HCT116 (cell line): ENCODE data around the gene SRF. TPM values are rescaled to one million over a fixed set of nuclear protein-coding genes. Genes with fewer than 3 reads are reported as not detected.

ENCODE experiments used
- ATAC-seq: fragments of 200-7000 bp; cut with Tn5 transposase; 2 replicates; pipeline ENCODE4 v1.9.1; 2020; ENCODE audit warnings: mild to moderate bottlenecking, moderate library complexity
- BruUV-seq: library from RNA; stranded (reverse); fragments of 400-500 nt; replicated peaks from 2 replicates; lab custom pipeline; 2021; lab: Mats Ljungman, UMichigan
- CTCF ChIA-PET: fragments of 300-600 bp; sonication (Branson Sonifier 250); formaldehyde crosslinking; loops from one replicate; lab custom pipeline; 2021; ENCODE audit warnings: antibody characterized with exemption; lab: Charles Lee
- POLR2A ChIA-PET: fragments of 300-600, 350-600 bp; sonication (Branson Sonifier 250); formaldehyde crosslinking; loops from one replicate; lab custom pipeline; 2021; ENCODE audit warnings: antibody characterized with exemption; lab: Charles Lee
- RAD21 ChIA-PET, 2 experiments: fragments of 300-600 bp; sonication (Branson Sonifier 250); formaldehyde crosslinking; loops; one replicate each; lab custom pipeline; 2023; ENCODE audit warnings: low total read pairs in 2 of 2; ENCODE audit not compliant: uncharacterized antibody in 2 of 2, unreplicated experiment in 2 of 2, low non-redundant PET in 1 of 2; lab: Charles Lee
- DNase-seq: peaks from one replicate; pipeline ENCODE4 v3.0.0-alpha.2; 2010; ENCODE audit warnings: low read depth, low spot score
- H2AFZ ChIP-seq: fragments of 200-600 bp; shearing (Covaris generic), sonication (generic); 2 replicates; pipeline ENCODE4 v1.6.1; 2017; ENCODE audit warnings: low read depth, mixed run types, mixed read lengths, antibody characterized with exemption, low read length; ENCODE audit not compliant: poor library complexity, severe bottlenecking
- H3K27ac ChIP-seq: 2 replicates; pipeline ENCODE4 v1.5.1; 2012; ENCODE audit warnings: low read depth, low read length
- H3K27me3 ChIP-seq: fragments of 200-600 bp; sonication (generic); 2 replicates; pipeline ENCODE4 v1.6.1; 2016; ENCODE audit warnings: mixed run types, low read length, mixed read lengths; ENCODE audit not compliant: insufficient read depth
- H3K36me3 ChIP-seq, 2 experiments: fragments of 200-500 bp in 1 of 2; fragments of 200-600 bp in 1 of 2; sonication (Bioruptor generic) in 1 of 2; sonication (generic) in 1 of 2; 2 replicates each; pipeline versions ENCODE4 v1.5.1 to v1.6.1; 2014 to 2016; ENCODE audit warnings: low read length in 2 of 2, inconsistent platforms in 1 of 2, mixed read lengths in 1 of 2, mixed run types in 1 of 2; ENCODE audit not compliant: insufficient read depth in 2 of 2, control insufficient read depth in 1 of 2
- H3K4me1 ChIP-seq, 2 experiments: fragments of 200-600 bp in 1 of 2; sonication (generic) in 1 of 2; 2 replicates each; pipeline versions ENCODE4 v1.5.1 to v1.6.1; 2012 to 2017; ENCODE audit warnings: low read length in 2 of 2, inconsistent platforms in 1 of 2, mild to moderate bottlenecking in 1 of 2, mixed read lengths in 1 of 2, mixed run types in 1 of 2, moderate library complexity in 1 of 2; ENCODE audit not compliant: insufficient read depth in 2 of 2, control insufficient read depth in 1 of 2
- H3K4me2 ChIP-seq: fragments of 200-600 bp; sonication (generic); 2 replicates; pipeline ENCODE4 v1.6.1; 2017; ENCODE audit warnings: mixed run types, low read length, mixed read lengths
- H3K4me3 ChIP-seq, 2 experiments: fragments of 200-600 bp in 1 of 2; sonication (generic) in 1 of 2; replicated peaks in 1 of 2; 2 replicates each; pipeline ENCODE4 v1.5.1; 2011 to 2016; ENCODE audit warnings: low read length in 2 of 2, control low read depth in 1 of 2, low read depth in 1 of 2, mild to moderate bottlenecking in 1 of 2, mixed read lengths in 1 of 2, mixed run types in 1 of 2
- H3K79me2 ChIP-seq: fragments of 200-600 bp; sonication (generic); 2 replicates; pipeline ENCODE4 v1.6.1; 2017; ENCODE audit warnings: mild to moderate bottlenecking, mixed run types, low read length, moderate library complexity, mixed read lengths; ENCODE audit not compliant: insufficient read depth
- H3K9ac ChIP-seq: fragments of 200-600 bp; sonication (generic); 2 replicates; pipeline ENCODE4 v1.6.1; 2016; ENCODE audit warnings: low read length, mixed read lengths
- H3K9me2 ChIP-seq: fragments of 200-600 bp; sonication (generic), shearing (Covaris generic); 2 replicates; pipeline ENCODE4 v1.6.1; 2017; ENCODE audit warnings: mixed run types, mild to moderate bottlenecking, moderate library complexity; ENCODE audit not compliant: insufficient read depth
- H3K9me3 ChIP-seq, 2 experiments: fragments of 200-500 bp in 1 of 2; fragments of 200-600 bp in 1 of 2; sonication (Bioruptor generic) in 1 of 2; sonication (generic) in 1 of 2; 2 replicates each; pipeline ENCODE4 v1.6.1; 2014 to 2017; ENCODE audit warnings: low read length in 2 of 2, mixed read lengths in 2 of 2, inconsistent platforms in 1 of 2, low read depth in 1 of 2, mild to moderate bottlenecking in 1 of 2, mixed run types in 1 of 2, moderate library complexity in 1 of 2; ENCODE audit not compliant: control insufficient read depth in 1 of 2, insufficient read depth in 1 of 2
- H4K20me1 ChIP-seq: fragments of 200-600 bp; sonication (generic), shearing (Covaris generic); 2 replicates; pipeline ENCODE4 v1.6.1; 2017; ENCODE audit warnings: mixed run types, mild to moderate bottlenecking, moderate library complexity; ENCODE audit not compliant: insufficient read depth
- CBX3 ChIP-seq: IDR thresholded peaks from 2 replicates; pipeline ENCODE4 v1.6.1; 2012; ENCODE audit warnings: low read depth
- EGR1 ChIP-seq: IDR thresholded peaks from 2 replicates; pipeline ENCODE4 v1.6.1; 2012; ENCODE audit warnings: low read depth
- EZH2phosphoT487 ChIP-seq: fragments of 200-600 bp; IDR thresholded peaks from 2 replicates; pipeline ENCODE4 v1.6.1; 2018; ENCODE audit warnings: antibody characterized with exemption, borderline replicate concordance
- JUND ChIP-seq: IDR thresholded peaks from 2 replicates; pipeline ENCODE4 v1.6.1; 2012
- MAX ChIP-seq: IDR thresholded peaks from 2 replicates; pipeline ENCODE4 v1.6.1; 2012
- POLR2A ChIP-seq: IDR thresholded peaks from 2 replicates; pipeline ENCODE4 v1.7.0; 2011; ENCODE audit warnings: borderline replicate concordance; ENCODE audit not compliant: insufficient read depth, insufficient read length; ENCODE audit errors: extremely low read depth
- SIN3A ChIP-seq: IDR thresholded peaks from 2 replicates; pipeline ENCODE4 v1.6.1; 2012; ENCODE audit warnings: low read depth
- SP1 ChIP-seq: IDR thresholded peaks from 2 replicates; pipeline ENCODE4 v1.6.1; 2012; ENCODE audit warnings: low read depth
- ZBTB33 ChIP-seq: IDR thresholded peaks from 2 replicates; pipeline ENCODE4 v1.6.1; 2011; ENCODE audit warnings: mild to moderate bottlenecking, low read length, moderate library complexity; ENCODE audit not compliant: insufficient replicate concordance; ENCODE audit errors: extremely low read depth
- ZFX ChIP-seq: fragments of 450-650 bp; IDR thresholded peaks from 2 replicates; pipeline ENCODE4 v1.6.1; 2017
- intact Hi-C: fragments of 100-400 bp; cut with micrococcal nuclease; formaldehyde crosslinking; loops from 2 replicates; pipeline ENCODE4 v1.10.0; 2022
- total RNA-seq: library from RNA; stranded (reverse); gene quantifications from one replicate; pipeline ENCODE4 v1.2.1, GENCODE V29; 2021; ENCODE audit not compliant: unreplicated experiment

Gene SRF
- total RNA-seq, 1 experiment from 2014 or later: 28.1 TPM

GRCh38 chr6:43144879-43145278 is 26.2 kb upstream of the SRF start:
- no peaks in the 10 kb centered on the region for H4K20me1 ChIP-seq
- intact Hi-C loops: loop anchor here (5.0 kb wide), 2 partner anchors 88 to 183 kb away; partner anchors contain the start of genes GNMT, KLC4 and MRPL2
- H3K9me2 ChIP-seq: no peaks in the 10 kb centered on the region
- ChIA-PET RAD21 (no interaction called here), POLR2A (no interaction called here), CTCF (interaction anchor here (1.5 kb wide), 1 partner anchor 74 kb away, joined by 4 read pairs; no protein-coding TSS in a partner anchor)
- H3K9ac ChIP-seq: no peak overlapping the region
- DNase-seq: no peak
- H3K4me1 ChIP-seq: peaks cover 3 to 9% of the 10 kb centered on the region in 2 experiments; a peak in 1 of 4 replicates
- no peak for ATAC-seq
- H3K4me2 ChIP-seq: no peak overlapping the region
- no peak for TF ChIP-seq ZFX
- no peak for TF ChIP-seq ZBTB33
- TF ChIP-seq SIN3A: no peak
- no peak for TF ChIP-seq POLR2A
- TF ChIP-seq JUND: no peak
- TF ChIP-seq EGR1: no peak
- TF ChIP-seq MAX: no peak
- TF ChIP-seq CBX3: no peak
- TF ChIP-seq EZH2phosphoT487: no peak
- TF ChIP-seq SP1: no peak
- BruUV-seq: no TSS peak
- no peak overlapping the region for H3K4me3 ChIP-seq
- no peak overlapping the region for H2AFZ ChIP-seq
- H3K9me3 ChIP-seq: no peaks in the 10 kb centered on the region
- no peaks in the 10 kb centered on the region for H3K27me3 ChIP-seq
- H3K79me2 ChIP-seq: no peaks in the 10 kb centered on the region
- H3K36me3 ChIP-seq: peaks cover 0 to 10% of the 10 kb centered on the region in 2 experiments; a peak in 1 of 4 replicates
- no peak overlapping the region for H3K27ac ChIP-seq
